Esophagus muscularis mucosa (tissue), 4 donors: Measurements from ENCODE around the gene RC3H2.

ENCODE experiments used
- EP300 ChIP-seq: sonication (generic); formaldehyde crosslinking; IDR thresholded peaks from one replicate; pipeline ENCODE4 v1.6.1; 2017; ENCODE audit warnings: antibody characterized with exemption
- POLR2A ChIP-seq: fragments of 450-650 bp; IDR thresholded peaks from one replicate; pipeline ENCODE4 v1.6.1; 2017; ENCODE audit warnings: antibody characterized with exemption, moderate library complexity, mild to moderate bottlenecking, low read depth
- TF ChIP-seq, protein P1 (sequence below), 3 experiments: fragments of 200-600 bp in 2 of 3; fragments of 450-650 bp in 1 of 3; sonication (generic) in 2 of 3; IDR thresholded peaks; one replicate each; pipeline ENCODE4 v1.5.1; 2017 to 2019; ENCODE audit warnings: antibody characterized with exemption in 3 of 3, mild to moderate bottlenecking in 2 of 3, moderate library complexity in 1 of 3

- TF ChIP-seq, protein P1, sequence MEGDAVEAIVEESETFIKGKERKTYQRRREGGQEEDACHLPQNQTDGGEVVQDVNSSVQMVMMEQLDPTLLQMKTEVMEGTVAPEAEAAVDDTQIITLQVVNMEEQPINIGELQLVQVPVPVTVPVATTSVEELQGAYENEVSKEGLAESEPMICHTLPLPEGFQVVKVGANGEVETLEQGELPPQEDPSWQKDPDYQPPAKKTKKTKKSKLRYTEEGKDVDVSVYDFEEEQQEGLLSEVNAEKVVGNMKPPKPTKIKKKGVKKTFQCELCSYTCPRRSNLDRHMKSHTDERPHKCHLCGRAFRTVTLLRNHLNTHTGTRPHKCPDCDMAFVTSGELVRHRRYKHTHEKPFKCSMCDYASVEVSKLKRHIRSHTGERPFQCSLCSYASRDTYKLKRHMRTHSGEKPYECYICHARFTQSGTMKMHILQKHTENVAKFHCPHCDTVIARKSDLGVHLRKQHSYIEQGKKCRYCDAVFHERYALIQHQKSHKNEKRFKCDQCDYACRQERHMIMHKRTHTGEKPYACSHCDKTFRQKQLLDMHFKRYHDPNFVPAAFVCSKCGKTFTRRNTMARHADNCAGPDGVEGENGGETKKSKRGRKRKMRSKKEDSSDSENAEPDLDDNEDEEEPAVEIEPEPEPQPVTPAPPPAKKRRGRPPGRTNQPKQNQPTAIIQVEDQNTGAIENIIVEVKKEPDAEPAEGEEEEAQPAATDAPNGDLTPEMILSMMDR (IDR thresholded peaks at IDR 0.05): no peak
- no peak for TF ChIP-seq POLR2A
- TF ChIP-seq EP300: no peak
Observed at GRCh38 chr9:122946461-122947005, 41.4 kb upstream of the RC3H2 start.
